Measurements from ENCODE around the gene LAIR1.
"Not testable (repeated sequence)": the region's sequence is repeated elsewhere in the genome, so short reads cannot be mapped to it uniquely, and the experiment has no call there.

LAIR1 gene

GRCh38 chr19:54373781-54374631, 9.3 kb upstream of the LAIR1 start:
- no peaks in the 10 kb centered on the region for H3K27me3 ChIP-seq (ENCODE audit: control insufficient read depth, insufficient read depth, low read length)
- no peaks in the 10 kb centered on the region for H3K9me3 ChIP-seq (ENCODE audit: control insufficient read depth, low read length)
- H3K9ac ChIP-seq (ENCODE audit: low read length): no peak overlapping the region
- no peaks in the 10 kb centered on the region for H3K4me1 ChIP-seq (ENCODE audit: control insufficient read depth, insufficient read depth, low read length)
- H3K4me3 ChIP-seq (ENCODE audit: low read length): no peak overlapping the region
- no peaks in the 10 kb centered on the region for H3K36me3 ChIP-seq (ENCODE audit: control insufficient read depth, insufficient read depth, low read length)

GRCh38 chr19:54371453-54371852, 6.7 kb upstream of the LAIR1 start:
- H3K4me1 ChIP-seq (ENCODE audit: control insufficient read depth, insufficient read depth, low read length); H3K9ac ChIP-seq (ENCODE audit: low read length); H3K4me3 ChIP-seq (ENCODE audit: low read length); H3K9me3 ChIP-seq (ENCODE audit: control insufficient read depth, low read length); H3K36me3 ChIP-seq (ENCODE audit: control insufficient read depth, insufficient read depth, low read length); H3K27me3 ChIP-seq (ENCODE audit: control insufficient read depth, insufficient read depth, low read length): not testable (repeated sequence)

GRCh38 chr19:54370434-54370796, 5.7 kb upstream of the LAIR1 start:
- H3K9me3 ChIP-seq (ENCODE audit: control insufficient read depth, low read length); H3K36me3 ChIP-seq (ENCODE audit: control insufficient read depth, insufficient read depth, low read length); H3K9ac ChIP-seq (ENCODE audit: low read length); H3K4me1 ChIP-seq (ENCODE audit: control insufficient read depth, insufficient read depth, low read length); H3K4me3 ChIP-seq (ENCODE audit: low read length); H3K27me3 ChIP-seq (ENCODE audit: control insufficient read depth, insufficient read depth, low read length): not testable (repeated sequence)

GRCh38 chr19:54369688-54370433, 5.1 kb upstream of the LAIR1 start:
- H3K4me3 ChIP-seq (ENCODE audit: low read length): not testable (repeated sequence)

GRCh38 chr19:54369082-54369687, 4.5 kb upstream of the LAIR1 start:
- no peak overlapping the region for H3K9ac ChIP-seq (ENCODE audit: low read length)
- H3K4me1 ChIP-seq (ENCODE audit: control insufficient read depth, insufficient read depth, low read length): no peaks in the 10 kb centered on the region
- H3K27me3 ChIP-seq (ENCODE audit: control insufficient read depth, insufficient read depth, low read length): no peaks in the 10 kb centered on the region
- no peaks in the 10 kb centered on the region for H3K9me3 ChIP-seq (ENCODE audit: control insufficient read depth, low read length)
- no peak overlapping the region for H3K4me3 ChIP-seq (ENCODE audit: low read length)
- H3K36me3 ChIP-seq (ENCODE audit: control insufficient read depth, insufficient read depth, low read length): no peaks in the 10 kb centered on the region

More at GRCh38 chr19:54369688-54370433, 5.1 kb upstream of the LAIR1 start:
- not testable (repeated sequence) for H3K9me3 ChIP-seq (ENCODE audit: control insufficient read depth, low read length); H3K36me3 ChIP-seq (ENCODE audit: control insufficient read depth, insufficient read depth, low read length); H3K27me3 ChIP-seq (ENCODE audit: control insufficient read depth, insufficient read depth, low read length); H3K4me1 ChIP-seq (ENCODE audit: control insufficient read depth, insufficient read depth, low read length); H3K9ac ChIP-seq (ENCODE audit: low read length)

GRCh38 chr19:54366811-54367210, 2.1 kb upstream of the LAIR1 start:
- Histone ChIP-seq H3K9ac (ENCODE audit: low read length) (no peak overlapping the region), H3K9me3 (ENCODE audit: control insufficient read depth, low read length) (no peaks in the 10 kb centered on the region), H3K4me1 (ENCODE audit: control insufficient read depth, insufficient read depth, low read length) (no peaks in the 10 kb centered on the region)

GRCh38 chr19:54365798-54366197, 1.1 kb upstream of the LAIR1 start:
- H3K4me1 ChIP-seq (ENCODE audit: control insufficient read depth, insufficient read depth, low read length); H3K4me3 ChIP-seq (ENCODE audit: low read length); H3K36me3 ChIP-seq (ENCODE audit: control insufficient read depth, insufficient read depth, low read length); H3K9me3 ChIP-seq (ENCODE audit: control insufficient read depth, low read length); H3K9ac ChIP-seq (ENCODE audit: low read length); H3K27me3 ChIP-seq (ENCODE audit: control insufficient read depth, insufficient read depth, low read length): not testable (repeated sequence)

More at GRCh38 chr19:54366811-54367210, 2.1 kb upstream of the LAIR1 start:
- Histone ChIP-seq H3K27me3 (ENCODE audit: control insufficient read depth, insufficient read depth, low read length) (no peaks in the 10 kb centered on the region), H3K36me3 (ENCODE audit: control insufficient read depth, insufficient read depth, low read length) (no peaks in the 10 kb centered on the region), H3K4me3 (ENCODE audit: low read length) (no peak overlapping the region)

- not testable (repeated sequence) for H3K4me1 ChIP-seq (ENCODE audit: control insufficient read depth, insufficient read depth, low read length); H3K4me3 ChIP-seq (ENCODE audit: low read length); H3K27me3 ChIP-seq (ENCODE audit: control insufficient read depth, insufficient read depth, low read length); H3K9me3 ChIP-seq (ENCODE audit: control insufficient read depth, low read length); H3K9ac ChIP-seq (ENCODE audit: low read length); H3K36me3 ChIP-seq (ENCODE audit: control insufficient read depth, insufficient read depth, low read length)
These were observed 2.9 kb downstream of the LAIR1 start for GRCh38 chr19:54361680-54362422.

- not testable (repeated sequence) for H3K4me1 ChIP-seq (ENCODE audit: control insufficient read depth, insufficient read depth, low read length); H3K27me3 ChIP-seq (ENCODE audit: control insufficient read depth, insufficient read depth, low read length); H3K4me3 ChIP-seq (ENCODE audit: low read length); H3K9ac ChIP-seq (ENCODE audit: low read length); H3K9me3 ChIP-seq (ENCODE audit: control insufficient read depth, low read length); H3K36me3 ChIP-seq (ENCODE audit: control insufficient read depth, insufficient read depth, low read length)
These were observed 5.4 kb downstream of the LAIR1 start for GRCh38 chr19:54359149-54359820.

- Histone ChIP-seq H3K9ac (ENCODE audit: low read length) (no peak overlapping the region), H3K9me3 (ENCODE audit: control insufficient read depth, low read length) (no peaks in the 10 kb centered on the region), H3K4me3 (ENCODE audit: low read length) (no peak overlapping the region), H3K4me1 (ENCODE audit: control insufficient read depth, insufficient read depth, low read length) (no peaks in the 10 kb centered on the region), H3K27me3 (ENCODE audit: control insufficient read depth, insufficient read depth, low read length) (no peaks in the 10 kb centered on the region), H3K36me3 (ENCODE audit: control insufficient read depth, insufficient read depth, low read length) (no peaks in the 10 kb centered on the region)
These were observed 7.3 kb downstream of the LAIR1 start for GRCh38 chr19:54357381-54357780.

- Histone ChIP-seq H3K9ac (ENCODE audit: low read length) (no peak overlapping the region), H3K9me3 (ENCODE audit: control insufficient read depth, low read length) (no peaks in the 10 kb centered on the region), H3K4me1 (ENCODE audit: control insufficient read depth, insufficient read depth, low read length) (no peaks in the 10 kb centered on the region), H3K36me3 (ENCODE audit: control insufficient read depth, insufficient read depth, low read length) (no peaks in the 10 kb centered on the region), H3K27me3 (ENCODE audit: control insufficient read depth, insufficient read depth, low read length) (no peaks in the 10 kb centered on the region), H3K4me3 (ENCODE audit: low read length) (no peak overlapping the region)
These were observed 8.2 kb downstream of the LAIR1 start for GRCh38 chr19:54356444-54357056.

All from mucosa of stomach (tissue), 1 donor.